Lower lobe of right lung (tissue), 2 donors: ENCODE measurements around the gene ANKRD31. TPM values are rescaled to one million over a fixed set of nuclear protein-coding genes. Genes with fewer than 3 reads are reported as not detected.
"Not testable (repeated sequence)": the region's sequence is repeated elsewhere in the genome, so short reads cannot be mapped to it uniquely, and the experiment has no call there.

Experiments used
- ATAC-seq, 2 donors: fragments of 200-7000 bp; cut with Tn5 transposase; one replicate each; pipeline ENCODE4 v1.9.1; 2020 to 2022; ENCODE audit warnings: mild to moderate bottlenecking in 2 of 2, moderate library complexity in 2 of 2
- DNase-seq: peaks from one replicate; pipeline ENCODE4 v3.0.0-alpha.2; 2020
- H3K27ac ChIP-seq: fragments of 200-600 bp; one replicate; pipeline ENCODE4 v1.8.0; 2022
- H3K27me3 ChIP-seq: fragments of 200-600 bp; one replicate; pipeline ENCODE4 v1.8.0; 2022; ENCODE audit warnings: low read depth
- H3K36me3 ChIP-seq: fragments of 200-600 bp; one replicate; pipeline ENCODE4 v1.8.0; 2022; ENCODE audit warnings: mild to moderate bottlenecking
- H3K4me1 ChIP-seq: fragments of 200-600 bp; one replicate; pipeline ENCODE4 v1.8.0; 2022
- H3K4me3 ChIP-seq: fragments of 200-600 bp; one replicate; pipeline ENCODE4 v1.8.0; 2022; ENCODE audit warnings: mild to moderate bottlenecking
- H3K9me3 ChIP-seq: fragments of 200-600 bp; one replicate; pipeline ENCODE4 v1.8.0; 2022
- intact Hi-C: fragments of 100-400 bp; cut with DNase I; formaldehyde crosslinking; loops from one replicate; pipeline ENCODE4 v1.11.0; 2022
- total RNA-seq: library from RNA; stranded (reverse); fragmentation: NEBNext Ultra II Directional; extraction: Animal tissue kit (Norgen Biotek cat#: 25700); gene quantifications from one replicate; pipeline ENCODE4 v1.2.1, GENCODE V29; 2021
- TF ChIP-seq, protein P1 (sequence below): fragments of 200-600 bp; IDR thresholded peaks from one replicate; pipeline ENCODE4 v1.8.0; 2022; ENCODE audit warnings: antibody characterized with exemption, mild to moderate bottlenecking
- donor health status: DM: no; HTN: yes; CAD: no; lungs with severe emphysema.

The ANKRD31 gene
- total RNA-seq, 1 donor from 2014 or later: 0.27 TPM

DNA sequence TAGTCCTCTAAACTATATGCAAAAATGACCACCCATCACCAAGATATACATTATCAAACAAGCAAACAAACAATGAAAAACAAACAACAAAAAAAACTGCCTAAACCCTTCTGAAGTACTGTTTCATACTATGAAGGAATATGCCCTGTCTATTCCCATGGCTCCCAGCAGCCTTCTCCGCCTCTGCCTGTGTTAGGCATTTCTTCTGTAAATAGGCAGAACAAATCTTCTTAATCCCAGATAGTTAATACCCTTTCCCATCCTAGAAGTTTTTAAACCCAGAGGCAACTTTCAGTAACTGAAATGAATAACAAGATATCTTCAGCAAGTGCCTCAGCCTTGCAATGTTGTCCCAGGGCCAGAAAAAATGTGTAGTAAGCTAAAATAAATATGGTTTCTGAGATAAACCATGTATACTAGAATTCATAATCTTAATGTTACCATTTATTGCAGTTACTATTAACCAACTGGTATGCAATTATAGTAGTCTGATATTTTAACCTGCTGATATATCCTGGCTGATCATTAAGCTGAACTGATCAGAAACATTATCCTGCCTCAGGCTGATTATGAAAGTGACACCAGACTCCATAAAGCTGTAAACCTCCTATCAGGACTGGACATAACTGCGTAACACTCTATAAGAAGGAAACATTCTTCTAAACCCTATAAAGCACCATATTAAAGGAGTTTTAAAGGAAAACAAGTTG lies 68.5 kb downstream of the ANKRD31 start:
- H3K36me3 ChIP-seq: no peaks in the 10 kb centered on the region
- no peaks in the 10 kb centered on the region for H3K4me1 ChIP-seq
- TF ChIP-seq, protein P1, sequence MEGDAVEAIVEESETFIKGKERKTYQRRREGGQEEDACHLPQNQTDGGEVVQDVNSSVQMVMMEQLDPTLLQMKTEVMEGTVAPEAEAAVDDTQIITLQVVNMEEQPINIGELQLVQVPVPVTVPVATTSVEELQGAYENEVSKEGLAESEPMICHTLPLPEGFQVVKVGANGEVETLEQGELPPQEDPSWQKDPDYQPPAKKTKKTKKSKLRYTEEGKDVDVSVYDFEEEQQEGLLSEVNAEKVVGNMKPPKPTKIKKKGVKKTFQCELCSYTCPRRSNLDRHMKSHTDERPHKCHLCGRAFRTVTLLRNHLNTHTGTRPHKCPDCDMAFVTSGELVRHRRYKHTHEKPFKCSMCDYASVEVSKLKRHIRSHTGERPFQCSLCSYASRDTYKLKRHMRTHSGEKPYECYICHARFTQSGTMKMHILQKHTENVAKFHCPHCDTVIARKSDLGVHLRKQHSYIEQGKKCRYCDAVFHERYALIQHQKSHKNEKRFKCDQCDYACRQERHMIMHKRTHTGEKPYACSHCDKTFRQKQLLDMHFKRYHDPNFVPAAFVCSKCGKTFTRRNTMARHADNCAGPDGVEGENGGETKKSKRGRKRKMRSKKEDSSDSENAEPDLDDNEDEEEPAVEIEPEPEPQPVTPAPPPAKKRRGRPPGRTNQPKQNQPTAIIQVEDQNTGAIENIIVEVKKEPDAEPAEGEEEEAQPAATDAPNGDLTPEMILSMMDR: no peak
- intact Hi-C loops: no loop called here
- DNase-seq: no peak
- no peak overlapping the region for H3K4me3 ChIP-seq
- H3K27me3 ChIP-seq: no peaks in the 10 kb centered on the region
- H3K27ac ChIP-seq: no peak overlapping the region
- H3K9me3 ChIP-seq: no peaks in the 10 kb centered on the region
- ATAC-seq: no peak

DNA sequence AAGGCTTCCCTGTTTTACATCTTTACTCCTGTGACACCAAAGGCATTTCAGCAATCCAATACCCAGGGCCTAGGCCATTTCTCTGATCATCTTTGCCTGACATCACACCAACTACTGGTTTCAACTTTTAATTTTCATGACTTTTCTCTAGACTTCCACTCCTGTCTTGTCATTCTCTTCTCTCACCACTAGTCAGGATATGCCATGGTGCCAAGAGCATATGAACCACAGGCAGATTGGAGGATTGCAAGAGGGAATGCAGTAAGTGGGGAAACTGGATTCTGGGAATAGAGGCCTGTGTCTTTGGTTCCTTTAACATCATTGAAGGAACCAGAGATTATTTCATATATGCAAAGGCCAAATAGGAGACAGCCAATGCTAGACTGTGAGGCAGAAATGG lies 69.3 kb downstream of the ANKRD31 start:
- H3K27ac ChIP-seq: no peak overlapping the region
- DNase-seq (no peak), ATAC-seq (no peak)
- no peak overlapping the region for H3K4me3 ChIP-seq
- H3K4me1 ChIP-seq: no peaks in the 10 kb centered on the region
- intact Hi-C loops: no loop called here
- H3K9me3 ChIP-seq: no peaks in the 10 kb centered on the region
- TF ChIP-seq, protein P1: no peak
- H3K27me3 ChIP-seq: no peaks in the 10 kb centered on the region
- H3K36me3 ChIP-seq: no peaks in the 10 kb centered on the region

DNA sequence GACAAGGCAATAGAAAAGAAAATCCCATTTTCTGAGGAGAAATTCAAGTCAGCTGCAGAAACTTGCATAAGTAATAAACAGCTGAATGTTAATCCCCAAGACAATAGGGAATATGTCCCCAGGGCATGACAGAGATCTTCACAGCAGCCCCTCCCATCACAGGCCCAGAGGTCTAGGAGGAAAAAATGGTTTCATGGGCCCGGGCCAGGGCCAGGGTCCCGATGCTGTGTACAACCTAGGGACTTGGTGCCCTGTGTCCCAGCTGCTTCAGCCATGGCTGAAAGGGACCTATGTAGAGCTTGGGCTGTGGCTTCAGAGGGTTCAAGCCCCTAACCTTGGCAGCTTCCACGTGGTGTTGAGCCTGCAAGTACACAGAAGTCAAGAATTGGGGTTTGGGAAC lies 75.2 kb downstream of the ANKRD31 start:
- ATAC-seq, H3K27me3 ChIP-seq, H3K36me3 ChIP-seq, DNase-seq, H3K4me3 ChIP-seq, H3K9me3 ChIP-seq, intact Hi-C loops, H3K27ac ChIP-seq, H3K4me1 ChIP-seq: not testable (repeated sequence)

DNA sequence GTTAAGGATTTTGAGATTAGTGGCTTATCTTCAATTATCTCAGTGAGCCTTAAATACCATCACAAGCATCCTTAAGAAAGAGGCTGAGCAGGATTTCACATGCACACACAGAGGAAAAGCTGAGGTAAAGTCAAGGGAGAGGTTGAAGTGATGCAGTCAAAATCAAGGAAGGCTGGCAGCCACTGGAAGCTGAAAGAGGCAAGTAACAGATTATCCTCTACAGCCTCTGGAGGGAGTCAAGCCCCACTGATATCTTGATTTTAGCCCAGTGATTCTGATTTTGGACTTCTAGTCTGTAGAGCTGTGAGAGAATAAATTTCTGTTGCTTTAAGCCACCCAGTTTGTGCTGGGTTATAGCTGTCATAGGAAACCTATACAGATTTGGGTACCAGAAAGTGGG lies 80.1 kb downstream of the ANKRD31 start:
- intact Hi-C loops: no loop called here
- DNase-seq (no peak), ATAC-seq (no peak)
- Histone ChIP-seq H3K27me3 (no peaks in the 10 kb centered on the region), H3K36me3 (no peaks in the 10 kb centered on the region), H3K4me3 (no peak overlapping the region), H3K9me3 (peaks cover 3% of the 10 kb centered on the region), H3K4me1 (no peaks in the 10 kb centered on the region), H3K27ac (no peak overlapping the region)
- TF ChIP-seq, protein P1: no peak

DNA sequence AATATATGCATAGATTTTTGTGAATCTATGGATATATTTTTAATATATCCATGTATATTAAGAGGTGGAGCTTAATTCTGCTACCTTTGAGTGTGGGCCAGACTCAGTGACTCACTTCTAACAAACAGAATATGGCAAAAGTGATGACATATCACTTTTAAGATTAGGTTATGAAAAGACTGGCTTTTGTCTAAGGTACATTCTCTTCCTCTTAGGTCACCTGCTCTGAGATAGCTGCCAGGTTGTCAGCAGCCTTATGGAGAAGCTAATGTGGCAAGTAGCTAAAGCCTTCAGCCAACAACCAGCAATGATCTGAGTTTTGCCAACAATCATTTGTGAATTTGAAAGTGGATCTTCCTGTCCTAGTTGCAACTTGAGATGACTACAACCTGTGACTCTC lies 83.8 kb downstream of the ANKRD31 start:
- no peaks in the 10 kb centered on the region for H3K9me3 ChIP-seq
- ATAC-seq: no peak
- H3K4me3 ChIP-seq: no peak overlapping the region
- H3K36me3 ChIP-seq: no peaks in the 10 kb centered on the region
- TF ChIP-seq, protein P1: no peak
- H3K27me3 ChIP-seq: no peaks in the 10 kb centered on the region
- no peaks in the 10 kb centered on the region for H3K4me1 ChIP-seq
- DNase-seq: no peak
- intact Hi-C loops: no loop called here
- no peak overlapping the region for H3K27ac ChIP-seq

DNA sequence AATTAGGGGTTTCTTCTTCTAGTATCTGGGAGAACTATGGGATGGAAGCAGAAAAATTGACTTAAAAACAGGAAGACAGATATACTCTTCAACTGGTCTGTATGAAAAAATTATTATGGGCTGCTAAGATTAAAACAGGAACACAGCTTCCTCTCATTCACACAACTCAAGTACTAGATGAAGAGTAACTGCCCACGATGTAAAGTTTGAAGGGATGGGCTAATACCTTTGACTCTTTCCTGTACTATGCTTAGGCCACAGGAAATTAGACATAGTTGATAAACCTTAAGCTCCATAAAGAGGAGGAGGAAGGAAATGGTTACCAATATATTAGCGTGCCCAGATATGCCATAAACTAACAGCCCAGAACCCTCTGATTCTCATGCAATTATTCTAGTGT lies 88.6 kb downstream of the ANKRD31 start:
- no peaks in the 10 kb centered on the region for H3K9me3 ChIP-seq
- intact Hi-C loops: no loop called here
- no peaks in the 10 kb centered on the region for H3K27me3 ChIP-seq
- ATAC-seq (no peak), DNase-seq (no peak)
- no peaks in the 10 kb centered on the region for H3K36me3 ChIP-seq
- no peaks in the 10 kb centered on the region for H3K4me1 ChIP-seq
- no peak overlapping the region for H3K27ac ChIP-seq
- H3K4me3 ChIP-seq: no peak overlapping the region
- TF ChIP-seq, protein P1: no peak
